Mammary epithelial cell (primary cell): Measurements from ENCODE around the gene LRFN3.

Source experiments
- EZH2 ChIP-seq: IDR thresholded peaks from 2 replicates; pipeline ENCODE4 v1.6.1; 2012; ENCODE audit warnings: low read length, inconsistent platforms, borderline replicate concordance
- TF ChIP-seq, protein P1 (sequence below), 2 donors: IDR thresholded peaks in 1 of 2; conservative IDR thresholded peaks in 1 of 2; 2 replicates each; pipeline ENCODE4 v1.5.1; 2011 to 2012; ENCODE audit warnings: inconsistent platforms in 2 of 2, low read length in 2 of 2, mild to moderate bottlenecking in 2 of 2, control low read depth in 1 of 2, low read depth in 1 of 2; ENCODE audit not compliant: insufficient read depth in 1 of 2; ENCODE audit errors: extremely low read depth in 1 of 2

DNA sequence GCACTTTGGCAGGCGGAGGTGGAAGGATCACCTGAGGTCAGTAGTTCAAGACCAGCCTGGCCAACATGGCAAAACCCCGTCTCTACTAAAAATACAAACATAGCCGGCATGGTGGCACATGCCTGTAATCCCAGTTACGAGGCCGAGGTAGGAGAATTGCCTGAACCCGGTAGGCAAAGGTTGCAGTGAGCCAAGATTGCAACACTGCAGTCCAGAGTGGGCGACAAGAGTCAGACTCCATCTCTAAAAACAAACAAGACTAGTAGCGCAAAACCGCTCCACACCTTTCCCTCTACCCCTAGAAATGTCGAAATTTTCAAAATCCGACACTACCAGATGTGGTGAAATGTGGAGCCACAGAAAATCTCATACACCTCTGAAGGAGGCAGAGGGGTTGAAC, 16.9 kb upstream of the LRFN3 start:
- TF ChIP-seq, protein P1, sequence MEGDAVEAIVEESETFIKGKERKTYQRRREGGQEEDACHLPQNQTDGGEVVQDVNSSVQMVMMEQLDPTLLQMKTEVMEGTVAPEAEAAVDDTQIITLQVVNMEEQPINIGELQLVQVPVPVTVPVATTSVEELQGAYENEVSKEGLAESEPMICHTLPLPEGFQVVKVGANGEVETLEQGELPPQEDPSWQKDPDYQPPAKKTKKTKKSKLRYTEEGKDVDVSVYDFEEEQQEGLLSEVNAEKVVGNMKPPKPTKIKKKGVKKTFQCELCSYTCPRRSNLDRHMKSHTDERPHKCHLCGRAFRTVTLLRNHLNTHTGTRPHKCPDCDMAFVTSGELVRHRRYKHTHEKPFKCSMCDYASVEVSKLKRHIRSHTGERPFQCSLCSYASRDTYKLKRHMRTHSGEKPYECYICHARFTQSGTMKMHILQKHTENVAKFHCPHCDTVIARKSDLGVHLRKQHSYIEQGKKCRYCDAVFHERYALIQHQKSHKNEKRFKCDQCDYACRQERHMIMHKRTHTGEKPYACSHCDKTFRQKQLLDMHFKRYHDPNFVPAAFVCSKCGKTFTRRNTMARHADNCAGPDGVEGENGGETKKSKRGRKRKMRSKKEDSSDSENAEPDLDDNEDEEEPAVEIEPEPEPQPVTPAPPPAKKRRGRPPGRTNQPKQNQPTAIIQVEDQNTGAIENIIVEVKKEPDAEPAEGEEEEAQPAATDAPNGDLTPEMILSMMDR (conservative IDR thresholded peaks at IDR 0.05 in 1 of 2, IDR thresholded peaks at IDR 0.05 in 1 of 2; ENCODE audit: extremely low read depth in 1 of 2, insufficient read depth in 1 of 2, low read depth in 1 of 2, low read length in 2 of 2), result no peak
- no peak for TF ChIP-seq EZH2
